GM12878 (cell line): ENCODE measurements around the gene CEACAM5. TPM values are rescaled to one million over a fixed set of nuclear protein-coding genes. Genes with fewer than 3 reads are reported as not detected.

Experiments
- ATAC-seq: fragments of 200-7000 bp; cut with Tn5 transposase; 3 replicates; pipeline ENCODE4 v1.9.1; 2020; ENCODE audit warnings: mild to moderate bottlenecking, moderate library complexity
- BruUV-seq: library from RNA; stranded (reverse); fragments of 400-500 nt; replicated peaks from 2 replicates; lab custom pipeline; 2021; lab: Mats Ljungman, UMichigan
- CTCF ChIA-PET: fragments of 300-600 bp; sonication (Branson Sonifier 250); formaldehyde crosslinking; extraction: SDS; loops from one replicate; lab custom pipeline; 2021; ENCODE audit warnings: inconsistent platforms; lab: Yijun Ruan, JAX
- POLR2A ChIA-PET: fragments of 350-600 bp; formaldehyde crosslinking; extraction: SDS; loops from one replicate; lab custom pipeline; 2021; ENCODE audit warnings: inconsistent platforms; lab: Charles Lee
- RAD21 ChIA-PET: fragments of 300-600 bp; sonication (Branson Sonifier 250); formaldehyde crosslinking; loops from one replicate; lab custom pipeline; 2023; ENCODE audit warnings: antibody characterized with exemption; ENCODE audit not compliant: unreplicated experiment; lab: Charles Lee
- SMC1A ChIA-PET: fragments of 300-600 bp; sonication (Branson Sonifier 250); formaldehyde crosslinking; loops from one replicate; lab custom pipeline; 2023; ENCODE audit not compliant: unreplicated experiment, uncharacterized antibody; lab: Charles Lee
- DNase-seq: peaks from one replicate; pipeline ENCODE4 v3.0.0-alpha.2; 2011; ENCODE audit warnings: low read depth, low spot score
- FAIRE-seq: peaks from 3 replicates; lab custom pipeline; 2011; peaks lifted over from hg19 to GRCh38; lab: Jason Lieb, UNC
- H2AFZ ChIP-seq: 2 replicates; pipeline ENCODE4 v1.6.0; 2011; ENCODE audit warnings: low read depth, low read length, control low read depth; ENCODE audit not compliant: control insufficient read depth
- H3K27ac ChIP-seq: 2 replicates; pipeline ENCODE4 v1.5.1; 2011; ENCODE audit warnings: control low read depth; ENCODE audit not compliant: control insufficient read depth, insufficient read depth
- H3K27me3 ChIP-seq, 2 experiments: replicated peaks in 1 of 2; 2 replicates each; pipeline versions ENCODE4 v1.6.0 to v1.6.1; 2011; ENCODE audit warnings: low read length in 1 of 2; ENCODE audit not compliant: control insufficient read depth in 2 of 2, insufficient read depth in 2 of 2
- H3K36me3 ChIP-seq, 2 experiments: 2 replicates each; pipeline ENCODE4 v1.5.1; 2011; ENCODE audit warnings: low read length in 1 of 2; ENCODE audit not compliant: control insufficient read depth in 2 of 2, insufficient read depth in 2 of 2
- H3K4me1 ChIP-seq: 2 replicates; pipeline ENCODE4 v1.6.1; 2011; ENCODE audit warnings: mild to moderate bottlenecking, low read length, moderate library complexity, mixed read lengths; ENCODE audit not compliant: control insufficient read depth, insufficient read depth
- H3K4me2 ChIP-seq: 2 replicates; pipeline ENCODE4 v1.6.0; 2011; ENCODE audit warnings: control low read depth; ENCODE audit not compliant: control insufficient read depth, insufficient read depth
- H3K4me3 ChIP-seq: fragments of 200-600 bp; sonication (generic); 2 replicates; pipeline ENCODE4 v1.5.1; 2016
- H3K79me2 ChIP-seq: 2 replicates; pipeline ENCODE4 v1.6.0; 2011; ENCODE audit warnings: low read length; ENCODE audit not compliant: control insufficient read depth, insufficient read depth
- H3K9ac ChIP-seq: 2 replicates; pipeline ENCODE4 v1.8.0; 2011; ENCODE audit warnings: low read length, control low read depth, mixed read lengths; ENCODE audit not compliant: control insufficient read depth, insufficient read depth
- H3K9me3 ChIP-seq: replicated peaks from 3 replicates; pipeline ENCODE4 v1.5.1; 2011; ENCODE audit warnings: mild to moderate bottlenecking, low read length; ENCODE audit not compliant: control insufficient read depth, insufficient read depth
- H4K20me1 ChIP-seq: 2 replicates; pipeline ENCODE4 v1.6.0; 2011; ENCODE audit not compliant: control insufficient read depth, insufficient read depth
- BACH1 ChIP-seq: fragments of 450-650 bp; IDR thresholded peaks from 2 replicates; pipeline ENCODE4 v1.6.1; 2017; ENCODE audit warnings: mild to moderate bottlenecking, borderline replicate concordance
- BHLHE40 ChIP-seq, 2 experiments: fragments of 450-650 bp in 1 of 2; IDR thresholded peaks; 2 replicates each; pipeline ENCODE4 v1.6.1; 2011 to 2017; ENCODE audit warnings: low read depth in 2 of 2, borderline replicate concordance in 1 of 2, improper control_type of control experiment in 1 of 2, low read length in 1 of 2, mild to moderate bottlenecking in 1 of 2
- HDAC6 ChIP-seq: fragments of 200-600 bp; sonication (generic); IDR thresholded peaks from one replicate; pipeline ENCODE4 v1.8.0; 2017; ENCODE audit warnings: antibody characterized with exemption; ENCODE audit not compliant: unreplicated experiment
- IKZF2 ChIP-seq, 2 experiments: fragments of 450-650 bp; IDR thresholded peaks; 2 replicates each; pipeline ENCODE4 v1.6.1; 2017; ENCODE audit warnings: mild to moderate bottlenecking in 2 of 2, moderate library complexity in 2 of 2
- KLF5 ChIP-seq: fragments of 450-650 bp; IDR thresholded peaks from 2 replicates; pipeline ENCODE4 v1.6.1; 2014; ENCODE audit warnings: mild to moderate bottlenecking; ENCODE audit not compliant: partially characterized antibody
- POU2F2 ChIP-seq: IDR thresholded peaks from 3 replicates; pipeline ENCODE4 v1.6.1; 2011; ENCODE audit warnings: low read depth, mild to moderate bottlenecking, low read length, borderline replicate concordance
- ZNF687 ChIP-seq: fragments of 450-650 bp; IDR thresholded peaks from 2 replicates; pipeline ENCODE4 v1.6.1; 2017; ENCODE audit warnings: mild to moderate bottlenecking, moderate library complexity
- WGBS: methylation state at CpG from one replicate; pipeline ENCODE4 v1.1.6; 2016; ENCODE audit warnings: low lambda C conversion rate; ENCODE audit not compliant: insufficient replicate concordance, insufficient coverage; ENCODE audit errors: missing lambda C conversion rate; 5-methylcytosine and 5-hydroxymethylcytosine counted together
- in situ Hi-C: fragments of 300-500 bp; cut with MboI; formaldehyde crosslinking; loops from 9 replicates; pipeline ENCODE4 v1.14.3; 2018; ENCODE audit warnings: mixed read lengths
- intact Hi-C: fragments of 100-400 bp; cut with micrococcal nuclease; formaldehyde crosslinking; loops from one replicate; pipeline ENCODE4 v1.14.2; 2022; ENCODE audit not compliant: unreplicated experiment
- polyA plus RNA-seq, 11 experiments: library from polyadenylated mRNA; depleted of rRNA in 4 of 11; unstranded in 6 of 11; stranded (reverse) in 5 of 11; fragments of >200 nt; fragmentation: Nextera tagmentation in 4 of 11; fragmentation: Illumina TruSeq in 1 of 11; extraction: Ambion mirVana in 4 of 11; extraction: Trizol in 1 of 11; gene quantifications; 1 replicate in 1 of 11; 2 replicates in 10 of 11; pipeline versions ENCODE4 v1.2.1 to v1.2.3, GENCODE V29; 2011 to 2016; ENCODE audit warnings: inconsistent platforms in 2 of 11, missing spikeins in 2 of 11, low read depth in 1 of 11
- total RNA-seq, 4 experiments: library from RNA; depleted of rRNA in 3 of 4; stranded (reverse); fragments of >200 nt in 3 of 4; fragmentation: Illumina TruSeq in 1 of 4; extraction: Trizol in 1 of 4; gene quantifications; 2 replicates each; pipeline versions ENCODE4 v1.2.1 to v1.2.3, GENCODE V29; 2013 to 2021
- TF ChIP-seq, protein P1 (sequence below): fragments of 450-650 bp; formaldehyde crosslinking; IDR thresholded peaks from 2 replicates; pipeline ENCODE4 v1.5.0; 2022; ENCODE audit warnings: mild to moderate bottlenecking, missing genetic modification characterization
- TF ChIP-seq, protein P2 (sequence below): IDR thresholded peaks from 2 replicates; pipeline ENCODE4 v1.6.1; 2011; ENCODE audit warnings: low read depth, mild to moderate bottlenecking, low read length, moderate library complexity, borderline replicate concordance; ENCODE audit errors: extremely low read depth

The CEACAM5 gene
- total and polyA plus RNA-seq, 10 of the 15 experiments (the other 5 are each of a cell fraction or from before 2014, with no cell fraction given), result 0.38 TPM; not detected in 9

DNA sequence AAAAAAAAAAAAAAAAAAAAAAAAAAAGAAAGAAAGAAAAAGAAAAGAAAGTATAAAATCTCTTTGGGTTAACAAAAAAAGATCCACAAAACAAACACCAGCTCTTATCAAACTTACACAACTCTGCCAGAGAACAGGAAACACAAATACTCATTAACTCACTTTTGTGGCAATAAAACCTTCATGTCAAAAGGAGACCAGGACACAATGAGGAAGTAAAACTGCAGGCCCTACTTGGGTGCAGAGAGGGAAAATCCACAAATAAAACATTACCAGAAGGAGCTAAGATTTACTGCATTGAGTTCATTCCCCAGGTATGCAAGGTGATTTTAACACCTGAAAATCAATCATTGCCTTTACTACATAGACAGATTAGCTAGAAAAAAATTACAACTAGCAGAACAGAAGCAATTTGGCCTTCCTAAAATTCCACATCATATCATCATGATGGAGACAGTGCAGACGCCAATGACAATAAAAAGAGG, 9.6 kb upstream of the CEACAM5 start:
- BruUV-seq, result no TSS peak
- Histone ChIP-seq H2AFZ (no peak overlapping the region), H3K27me3 (peaks cover 0 to 2% of the 10 kb centered on the region in 2 experiments; a peak in 3 of 4 replicates), H3K4me3 (no peak overlapping the region), H3K4me2 (no peak overlapping the region), H3K79me2 (no peaks in the 10 kb centered on the region)
- ATAC-seq, result peak; percentile 63
- ChIA-PET RAD21 (interaction anchor here (1.4 kb wide), 1 partner anchor 57 kb away, joined by 3 read pairs; no protein-coding TSS in a partner anchor), CTCF (interaction anchor here (0.7 to 4.7 kb wide), 5 partner anchors 8 to 59 kb away, joined by 3 to 37 read pairs (median 4); no protein-coding TSS in a partner anchor)
- TF ChIP-seq, protein P1, sequence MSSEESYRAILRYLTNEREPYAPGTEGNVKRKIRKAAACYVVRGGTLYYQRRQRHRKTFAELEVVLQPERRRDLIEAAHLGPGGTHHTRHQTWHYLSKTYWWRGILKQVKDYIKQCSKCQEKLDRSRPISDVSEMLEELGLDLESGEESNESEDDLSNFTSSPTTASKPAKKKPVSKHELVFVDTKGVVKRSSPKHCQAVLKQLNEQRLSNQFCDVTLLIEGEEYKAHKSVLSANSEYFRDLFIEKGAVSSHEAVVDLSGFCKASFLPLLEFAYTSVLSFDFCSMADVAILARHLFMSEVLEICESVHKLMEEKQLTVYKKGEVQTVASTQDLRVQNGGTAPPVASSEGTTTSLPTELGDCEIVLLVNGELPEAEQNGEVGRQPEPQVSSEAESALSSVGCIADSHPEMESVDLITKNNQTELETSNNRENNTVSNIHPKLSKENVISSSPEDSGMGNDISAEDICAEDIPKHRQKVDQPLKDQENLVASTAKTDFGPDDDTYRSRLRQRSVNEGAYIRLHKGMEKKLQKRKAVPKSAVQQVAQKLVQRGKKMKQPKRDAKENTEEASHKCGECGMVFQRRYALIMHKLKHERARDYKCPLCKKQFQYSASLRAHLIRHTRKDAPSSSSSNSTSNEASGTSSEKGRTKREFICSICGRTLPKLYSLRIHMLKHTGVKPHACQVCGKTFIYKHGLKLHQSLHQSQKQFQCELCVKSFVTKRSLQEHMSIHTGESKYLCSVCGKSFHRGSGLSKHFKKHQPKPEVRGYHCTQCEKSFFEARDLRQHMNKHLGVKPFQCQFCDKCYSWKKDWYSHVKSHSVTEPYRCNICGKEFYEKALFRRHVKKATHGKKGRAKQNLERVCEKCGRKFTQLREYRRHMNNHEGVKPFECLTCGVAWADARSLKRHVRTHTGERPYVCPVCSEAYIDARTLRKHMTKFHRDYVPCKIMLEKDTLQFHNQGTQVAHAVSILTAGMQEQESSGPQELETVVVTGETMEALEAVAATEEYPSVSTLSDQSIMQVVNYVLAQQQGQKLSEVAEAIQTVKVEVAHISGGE (CRISPR knock-in tag), result no peak
- TF ChIP-seq POU2F2, result no peak
- TF ChIP-seq, protein P2, sequence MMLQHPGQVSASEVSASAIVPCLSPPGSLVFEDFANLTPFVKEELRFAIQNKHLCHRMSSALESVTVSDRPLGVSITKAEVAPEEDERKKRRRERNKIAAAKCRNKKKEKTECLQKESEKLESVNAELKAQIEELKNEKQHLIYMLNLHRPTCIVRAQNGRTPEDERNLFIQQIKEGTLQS, result no peak
- no peak for TF ChIP-seq BACH1
- no peak for TF ChIP-seq BHLHE40 (IDR thresholded peaks at IDR 0.05; ENCODE audit: borderline replicate concordance in 1 of 2, low read depth in 2 of 2, low read length in 1 of 2)
- no peak for TF ChIP-seq KLF5
- no peak for TF ChIP-seq ZNF687
- peak in 1 of 2 experiments; percentile 13; a peak in 1 of 4 replicates for TF ChIP-seq IKZF2 (IDR thresholded peaks at IDR 0.05)
- no peak for TF ChIP-seq HDAC6
- TF ChIP-seq, all 136 proteins: peak for 1
- Histone ChIP-seq H3K9ac (no peak overlapping the region), H3K36me3 (no peaks in the 10 kb centered on the region), H4K20me1 (no peaks in the 10 kb centered on the region), H3K9me3 (no peaks in the 10 kb centered on the region), H3K27ac (no peak overlapping the region), H3K4me1 (no peaks in the 10 kb centered on the region)
- ChIA-PET POLR2A (no interaction called here), SMC1A (interaction anchor here (2.0 kb wide), 1 partner anchor 57 kb away, joined by 6 read pairs; no protein-coding TSS in a partner anchor)
- FAIRE-seq, result no peak
- in situ Hi-C loops (no loop called here), intact Hi-C loops (no loop called here)
- DNase-seq, result peak; percentile 13
- 0% methylated on average over 1 of the region's 1 CpG for WGBS
